Astrocyte of the spinal cord (primary cell): ENCODE measurements around the gene PPP1R9A.

Experiments used
- DNase-seq: peaks from one replicate; pipeline ENCODE4 v3.0.0; 2011; ENCODE audit warnings: low read depth, low spot score
- H3K4me3 ChIP-seq: 2 replicates; pipeline ENCODE4 v1.5.1; 2011; ENCODE audit warnings: low read depth, mild to moderate bottlenecking, low read length, moderate library complexity
- CTCF ChIP-seq: IDR thresholded peaks from 2 replicates; pipeline ENCODE4 v1.5.1; 2012; ENCODE audit warnings: low read depth, mild to moderate bottlenecking, low read length, inconsistent platforms
- in situ Hi-C: cut with HindIII; loops from 2 replicates; pipeline ENCODE4 v1.10.0; 2017; ENCODE audit warnings: low sequenced_read_pairs

The PPP1R9A gene

GRCh38 chr7:95139922-95140321, 232.5 kb downstream of the PPP1R9A start:
- in situ Hi-C loops: no loop called here
- no peak for DNase-seq
- TF ChIP-seq CTCF: no peak
- H3K4me3 ChIP-seq: no peak overlapping the region

GRCh38 chr7:95141755-95142154, 234.4 kb downstream of the PPP1R9A start:
- no peak overlapping the region for H3K4me3 ChIP-seq
- in situ Hi-C loops: no loop called here
- TF ChIP-seq CTCF: no peak
- DNase-seq: peak; percentile 7

- in situ Hi-C loops: no loop called here
- no peak for DNase-seq
- no peak for TF ChIP-seq CTCF
- H3K4me3 ChIP-seq: no peak overlapping the region
These were observed 236.9 kb downstream of the PPP1R9A start for GRCh38 chr7:95144256-95144655.

- no peak for TF ChIP-seq CTCF
- no peak overlapping the region for H3K4me3 ChIP-seq
- in situ Hi-C loops: no loop called here
- DNase-seq: no peak
These were observed 248.6 kb downstream of the PPP1R9A start for GRCh38 chr7:95155965-95156364.

GRCh38 chr7:95157381-95157780, 250.0 kb downstream of the PPP1R9A start:
- no peak for DNase-seq
- in situ Hi-C loops: no loop called here
- no peak for TF ChIP-seq CTCF
- H3K4me3 ChIP-seq: no peak overlapping the region

GRCh38 chr7:95169678-95170077, 262.3 kb downstream of the PPP1R9A start:
- no peak for TF ChIP-seq CTCF
- in situ Hi-C loops: no loop called here
- DNase-seq: no peak
- H3K4me3 ChIP-seq: no peak overlapping the region

GRCh38 chr7:95172420-95172819, 265.0 kb downstream of the PPP1R9A start:
- no peak for DNase-seq
- TF ChIP-seq CTCF: no peak
- in situ Hi-C loops: no loop called here

More at GRCh38 chr7:95172420-95172819, 265.0 kb downstream of the PPP1R9A start:
- H3K4me3 ChIP-seq: no peak overlapping the region
